T-helper 2 cell treated with Interferon-gamma antibody and Interleukin-4, amounts not matched to agents 5 μg/mL and 100 μg/mL, for 36 hours (primary cell): ENCODE data around the gene SLC2A9.

Experiments used
- DNase-seq: peaks from one replicate; pipeline ENCODE4 v3.0.0; 2021; ENCODE audit warnings: low spot score
- H3K27ac Mint-ChIP-seq: one replicate; pipeline ENCODE4 v1.8.0; 2021; ENCODE audit warnings: mild to moderate bottlenecking, mixed read lengths
- H3K27me3 Mint-ChIP-seq: one replicate; pipeline ENCODE4 v1.8.0; 2021; ENCODE audit warnings: low read depth, mixed read lengths
- H3K36me3 Mint-ChIP-seq: one replicate; pipeline ENCODE4 v1.8.0; 2021; ENCODE audit warnings: low read depth, mixed read lengths
- H3K4me1 Mint-ChIP-seq: one replicate; pipeline ENCODE4 v1.8.0; 2021; ENCODE audit warnings: low read depth, mixed read lengths
- H3K4me3 Mint-ChIP-seq: one replicate; pipeline ENCODE4 v1.8.0; 2022; ENCODE audit warnings: mild to moderate bottlenecking, moderate library complexity, mixed read lengths
- H3K9me3 Mint-ChIP-seq: one replicate; pipeline ENCODE4 v1.8.0; 2021; ENCODE audit warnings: mixed read lengths

SLC2A9 gene

DNA sequence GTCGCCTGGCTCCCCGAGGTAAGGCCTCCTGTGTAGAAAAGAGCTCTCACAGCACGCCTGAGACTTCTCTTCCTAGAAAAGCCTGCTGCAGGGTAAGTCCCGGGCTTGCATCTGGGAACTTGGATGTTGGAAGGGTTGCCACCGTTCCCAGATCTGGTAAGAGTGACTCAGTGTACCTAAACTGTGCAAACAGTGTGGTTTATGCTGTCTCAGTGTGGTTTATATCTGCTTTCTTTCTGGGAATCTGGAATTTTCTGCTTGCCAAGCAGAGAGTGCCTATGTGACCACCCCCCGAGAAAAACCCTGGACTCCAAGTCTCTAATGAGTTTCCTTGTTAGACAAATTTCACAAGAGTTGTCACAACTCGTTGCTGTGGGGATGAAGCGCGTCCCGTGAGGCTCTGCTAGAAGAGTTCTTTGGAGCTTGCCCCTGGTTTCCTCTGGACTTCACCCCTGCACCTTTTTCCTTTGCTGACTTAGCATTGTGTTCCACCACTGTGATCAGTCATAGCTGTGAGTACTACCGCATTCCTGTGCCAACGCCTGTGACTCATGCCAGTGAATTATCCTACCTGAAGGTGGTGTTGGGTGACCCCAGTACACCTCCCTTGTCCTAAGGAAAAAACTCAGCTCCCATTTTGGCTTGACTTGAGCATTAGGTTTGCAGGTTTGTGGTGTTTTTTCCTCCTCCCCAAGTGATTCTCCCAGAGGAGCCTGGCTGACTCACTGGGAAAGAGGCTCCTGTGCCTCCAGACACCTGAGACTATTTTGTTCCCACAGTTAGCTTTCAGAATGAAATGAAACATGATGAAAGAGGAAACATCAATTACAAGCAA is 14.5 kb downstream of the SLC2A9 start:
- no peaks in the 10 kb centered on the region for H3K9me3 Mint-ChIP-seq
- no peak overlapping the region for H3K4me3 Mint-ChIP-seq
- peaks cover 33% of the 10 kb centered on the region for H3K4me1 Mint-ChIP-seq
- H3K27ac Mint-ChIP-seq = no peak overlapping the region
- no peaks in the 10 kb centered on the region for H3K27me3 Mint-ChIP-seq
- H3K36me3 Mint-ChIP-seq = no peaks in the 10 kb centered on the region
- DNase-seq = no peak

DNA sequence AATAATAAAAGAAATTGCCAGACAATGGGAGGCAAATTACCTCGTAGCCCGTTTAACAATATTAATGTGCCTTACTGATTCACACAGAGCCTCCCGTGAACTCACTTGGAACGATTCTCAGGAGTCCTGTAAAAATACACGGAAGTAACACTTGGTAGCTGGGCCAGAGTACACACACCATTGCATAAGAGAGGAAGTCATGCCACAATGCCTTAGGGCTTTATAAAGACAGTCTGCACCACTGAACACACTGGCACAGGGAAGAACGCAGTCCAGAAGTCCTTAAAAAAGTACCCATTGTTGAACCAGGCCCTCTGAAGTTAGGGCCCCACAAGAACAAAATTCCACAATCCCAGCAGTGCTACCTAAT is 15.1 kb downstream of the SLC2A9 start:
- no peaks in the 10 kb centered on the region for H3K36me3 Mint-ChIP-seq
- H3K27me3 Mint-ChIP-seq = no peaks in the 10 kb centered on the region
- no peak overlapping the region for H3K4me3 Mint-ChIP-seq
- H3K27ac Mint-ChIP-seq = no peak overlapping the region
- H3K4me1 Mint-ChIP-seq = peaks cover 33% of the 10 kb centered on the region
- H3K9me3 Mint-ChIP-seq = no peaks in the 10 kb centered on the region
- DNase-seq = no peak

DNA sequence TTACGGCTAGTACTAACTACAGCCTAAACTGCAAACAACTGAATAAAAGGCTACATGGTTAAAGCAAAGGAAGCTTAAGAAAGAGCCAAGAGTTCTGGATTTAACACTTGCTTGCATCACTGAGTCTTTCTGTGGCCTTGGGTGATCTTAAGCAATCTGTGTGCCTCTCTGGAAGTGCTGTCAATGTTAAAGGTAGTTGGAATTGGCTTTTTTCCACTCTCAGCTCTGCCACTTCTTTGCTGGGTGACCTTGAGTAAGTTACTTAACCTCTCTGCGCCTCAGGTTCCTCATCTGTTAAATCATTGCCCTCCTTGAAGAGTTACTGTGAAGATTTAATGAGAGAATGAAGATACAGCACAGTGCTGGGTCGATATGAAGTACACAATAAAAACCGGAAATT is 15.7 kb downstream of the SLC2A9 start:
- Mint-ChIP-seq H3K27me3 (no peaks in the 10 kb centered on the region), H3K4me1 (peaks cover 36% of the 10 kb centered on the region), H3K4me3 (no peak overlapping the region), H3K9me3 (peaks cover 4% of the 10 kb centered on the region), H3K27ac (no peak overlapping the region), H3K36me3 (peaks cover 1% of the 10 kb centered on the region)
- no peak for DNase-seq

DNA sequence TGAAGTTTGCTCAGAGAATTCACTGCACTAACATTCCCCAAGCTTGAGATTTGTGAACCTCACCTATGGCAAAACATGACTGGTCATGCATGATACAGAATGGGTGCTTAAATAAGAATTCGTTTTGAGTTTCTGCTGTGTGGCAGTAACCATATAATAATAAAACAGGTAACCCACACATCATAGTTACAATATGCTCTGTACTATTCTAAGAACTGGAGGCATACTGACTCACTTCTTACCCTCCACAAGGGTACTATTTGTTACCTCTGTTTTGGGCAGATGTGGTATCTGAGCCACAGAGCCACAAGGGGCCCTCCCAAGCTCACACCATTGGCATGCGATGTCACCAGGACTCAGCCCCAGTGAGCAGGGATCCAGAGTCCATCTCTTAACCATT is 17.6 kb downstream of the SLC2A9 start:
- Mint-ChIP-seq H3K27ac (peak overlapping the region; percentile 27), H3K36me3 (peaks cover 1% of the 10 kb centered on the region), H3K4me3 (no peak overlapping the region)

DNA sequence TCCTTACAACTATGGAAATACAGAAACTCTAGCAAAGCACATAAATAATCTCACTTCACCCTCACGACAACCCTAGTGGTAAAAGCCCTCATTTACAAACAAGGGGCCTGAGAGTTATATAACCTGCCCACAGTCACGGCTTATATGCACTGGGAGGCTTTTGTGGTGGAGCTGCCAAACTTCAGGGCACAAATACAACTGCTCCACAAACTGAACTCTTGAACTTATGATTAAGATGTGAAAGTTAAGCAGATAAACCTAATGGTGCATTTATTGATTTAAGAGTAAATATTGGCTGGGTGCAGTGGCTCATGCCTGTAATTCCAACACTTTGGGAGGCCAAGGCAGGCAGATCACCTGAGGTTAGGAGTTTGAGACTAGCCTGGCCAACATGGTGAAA is 19.0 kb downstream of the SLC2A9 start:
- Mint-ChIP-seq H3K4me1 (peaks cover 43% of the 10 kb centered on the region), H3K27ac (no peak overlapping the region), H3K36me3 (peaks cover 1% of the 10 kb centered on the region), H3K9me3 (peaks cover 6% of the 10 kb centered on the region), H3K27me3 (no peaks in the 10 kb centered on the region), H3K4me3 (no peak overlapping the region)
- DNase-seq = no peak

More for the DNA sequence above, 17.6 kb downstream of the SLC2A9 start:
- H3K4me1 Mint-ChIP-seq = peaks cover 43% of the 10 kb centered on the region
- peak; percentile 56 for DNase-seq
- H3K9me3 Mint-ChIP-seq = peaks cover 6% of the 10 kb centered on the region
- H3K27me3 Mint-ChIP-seq = no peaks in the 10 kb centered on the region

DNA sequence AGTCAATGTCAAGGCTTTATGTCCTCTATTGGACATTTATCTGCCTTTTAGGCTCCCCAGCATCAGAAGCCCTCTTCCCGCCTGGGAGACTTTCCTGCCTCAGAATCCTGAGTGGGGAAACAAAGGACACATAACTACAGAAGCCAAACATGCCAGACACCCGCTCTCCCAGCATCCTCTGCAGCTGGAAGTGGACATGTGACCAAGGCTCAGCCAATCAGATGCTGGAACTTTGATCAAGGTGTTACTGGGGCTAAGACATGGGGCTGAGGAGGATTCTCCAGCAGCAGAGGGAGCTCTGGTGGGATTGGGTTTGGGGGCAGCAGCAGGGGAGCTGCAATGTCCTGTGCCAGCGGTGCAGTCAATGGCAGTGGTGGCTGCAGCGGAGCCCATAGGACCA is 19.5 kb downstream of the SLC2A9 start:
- no peak overlapping the region for H3K27ac Mint-ChIP-seq
- H3K4me3 Mint-ChIP-seq = no peak overlapping the region
- H3K4me1 Mint-ChIP-seq = peaks cover 41% of the 10 kb centered on the region
- DNase-seq = no peak
- peaks cover 6% of the 10 kb centered on the region for H3K9me3 Mint-ChIP-seq
- peaks cover 1% of the 10 kb centered on the region for H3K36me3 Mint-ChIP-seq
- H3K27me3 Mint-ChIP-seq = no peaks in the 10 kb centered on the region

DNA sequence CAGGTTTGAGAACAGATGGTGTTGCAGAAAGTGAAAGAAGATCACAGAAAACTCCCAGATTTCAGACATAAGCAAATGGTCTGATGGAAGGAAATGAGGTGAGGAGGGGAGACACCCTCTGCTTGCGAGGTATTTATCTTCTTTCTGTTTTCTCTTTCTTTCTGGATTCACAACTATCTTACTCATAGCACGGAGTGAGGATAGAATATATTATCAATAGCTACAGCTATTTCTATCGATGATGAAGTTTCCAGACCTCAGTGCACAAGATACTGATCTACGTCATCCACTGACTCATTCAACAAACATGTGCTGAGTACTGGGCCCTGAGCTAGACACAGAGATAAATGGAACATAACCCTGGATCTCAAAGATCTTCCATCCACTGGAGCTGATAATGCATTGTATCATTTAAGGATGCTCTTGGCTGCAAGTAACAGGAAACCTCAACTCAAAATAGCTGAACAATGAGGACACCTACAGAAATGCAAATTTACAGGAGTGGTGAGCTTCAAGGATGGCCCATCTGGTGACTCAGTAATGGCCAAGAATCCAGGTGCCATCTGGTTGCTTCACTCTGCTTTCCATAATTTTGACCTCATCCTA is 21.2 kb downstream of the SLC2A9 start:
- peaks cover 1% of the 10 kb centered on the region for H3K36me3 Mint-ChIP-seq
- DNase-seq = peak; percentile 27
- peaks cover 46% of the 10 kb centered on the region for H3K4me1 Mint-ChIP-seq
- peak overlapping the region; percentile 42 for H3K27ac Mint-ChIP-seq
- peaks cover 6% of the 10 kb centered on the region for H3K9me3 Mint-ChIP-seq
- no peaks in the 10 kb centered on the region for H3K27me3 Mint-ChIP-seq
- H3K4me3 Mint-ChIP-seq = peak overlapping the region; percentile 1

DNA sequence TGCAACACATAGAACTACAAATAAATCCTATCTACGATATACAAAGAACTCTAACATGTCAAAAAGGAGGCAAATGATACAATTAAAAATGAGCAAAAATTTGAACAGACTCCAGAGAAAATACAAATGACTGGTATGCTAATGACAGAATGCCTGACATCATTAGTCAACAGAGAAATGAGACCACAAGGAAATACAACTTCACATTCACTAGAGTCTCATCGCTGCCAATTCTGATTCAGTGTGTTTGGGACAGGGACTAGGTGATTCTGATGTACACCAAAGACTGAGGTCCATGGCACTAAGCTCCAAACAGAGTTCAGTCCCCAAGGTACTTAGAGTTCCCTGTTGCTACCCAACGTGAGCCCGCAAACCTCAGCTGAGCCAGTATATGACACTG is 23.4 kb downstream of the SLC2A9 start:
- Mint-ChIP-seq H3K27me3 (no peaks in the 10 kb centered on the region), H3K27ac (no peak overlapping the region), H3K4me3 (no peak overlapping the region), H3K9me3 (peaks cover 11% of the 10 kb centered on the region), H3K4me1 (peaks cover 43% of the 10 kb centered on the region), H3K36me3 (peaks cover 6% of the 10 kb centered on the region)
- DNase-seq = no peak

DNA sequence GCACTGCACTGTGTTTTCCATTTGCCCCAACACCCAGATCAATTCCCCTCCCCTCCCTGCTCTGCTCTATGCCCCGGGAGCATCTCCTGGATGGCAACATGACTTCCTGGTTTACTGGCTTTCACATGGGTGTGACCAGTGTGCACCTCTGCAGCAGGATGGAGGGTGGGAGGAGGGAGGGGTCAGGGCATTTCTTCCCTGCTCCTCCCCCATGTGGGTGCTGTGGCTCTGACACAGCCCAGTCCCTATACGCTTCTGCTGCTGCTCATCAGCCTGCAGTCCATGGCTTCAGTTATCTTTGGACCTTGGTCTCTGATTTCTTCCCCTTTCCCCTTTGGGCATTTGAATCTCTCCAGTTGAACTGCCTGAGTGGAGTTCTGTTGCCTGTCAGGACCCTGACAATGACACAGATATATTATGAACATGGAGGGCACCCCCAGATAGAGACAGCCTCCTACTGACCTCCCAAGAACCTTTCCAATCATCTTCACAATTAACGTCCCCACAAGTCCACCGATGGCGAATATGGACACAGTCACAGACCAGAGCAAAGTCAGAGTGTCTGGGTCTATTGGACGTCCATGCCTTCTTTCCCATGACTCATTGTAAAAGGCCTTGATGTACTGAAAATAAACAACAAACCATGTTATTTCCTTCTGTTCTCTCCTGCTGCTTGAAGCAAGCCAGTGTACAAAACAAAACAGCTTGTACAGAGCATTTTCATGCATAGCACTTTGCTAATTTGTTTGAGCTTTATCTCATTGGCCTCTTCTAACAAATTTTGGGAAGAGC is 24.8 kb downstream of the SLC2A9 start:
- Mint-ChIP-seq H3K4me3 (no peak overlapping the region), H3K9me3 (peaks cover 11% of the 10 kb centered on the region), H3K36me3 (peaks cover 6% of the 10 kb centered on the region), H3K27ac (no peak overlapping the region), H3K27me3 (no peaks in the 10 kb centered on the region), H3K4me1 (peaks cover 41% of the 10 kb centered on the region)
- no peak for DNase-seq

DNA sequence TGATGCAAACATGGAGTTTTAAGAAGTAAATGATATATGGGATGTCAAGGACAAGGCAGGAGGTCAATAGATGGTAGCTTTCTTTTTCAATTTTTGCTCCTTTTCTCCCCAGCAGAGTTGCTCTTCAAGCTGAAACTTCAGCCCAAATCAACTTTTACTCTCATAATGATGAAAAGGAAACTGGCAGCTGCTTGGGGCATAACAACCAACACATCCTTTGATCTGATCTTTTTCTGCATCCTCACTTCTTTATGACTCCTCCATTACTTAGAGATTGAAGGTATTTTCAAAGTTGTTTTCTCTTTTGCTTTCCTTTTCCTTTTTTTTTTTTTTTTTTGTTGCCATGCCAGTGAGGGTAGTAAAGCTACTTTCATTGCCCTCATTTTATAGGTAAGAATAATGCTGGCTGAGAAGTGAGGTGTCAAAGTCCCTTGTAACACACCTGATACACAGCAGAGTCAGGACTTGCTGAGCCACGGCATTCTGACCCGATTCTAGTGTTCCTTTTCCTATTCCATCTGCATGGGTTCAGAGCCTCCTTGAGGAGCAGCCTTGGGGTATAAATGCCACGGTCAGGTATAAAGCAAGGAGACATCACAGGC is 26.9 kb downstream of the SLC2A9 start:
- Mint-ChIP-seq H3K4me1 (peaks cover 24% of the 10 kb centered on the region), H3K9me3 (peaks cover 6% of the 10 kb centered on the region), H3K27me3 (no peaks in the 10 kb centered on the region), H3K27ac (peak overlapping the region; percentile 49), H3K36me3 (peaks cover 4% of the 10 kb centered on the region), H3K4me3 (no peak overlapping the region)
- DNase-seq = no peak

DNA sequence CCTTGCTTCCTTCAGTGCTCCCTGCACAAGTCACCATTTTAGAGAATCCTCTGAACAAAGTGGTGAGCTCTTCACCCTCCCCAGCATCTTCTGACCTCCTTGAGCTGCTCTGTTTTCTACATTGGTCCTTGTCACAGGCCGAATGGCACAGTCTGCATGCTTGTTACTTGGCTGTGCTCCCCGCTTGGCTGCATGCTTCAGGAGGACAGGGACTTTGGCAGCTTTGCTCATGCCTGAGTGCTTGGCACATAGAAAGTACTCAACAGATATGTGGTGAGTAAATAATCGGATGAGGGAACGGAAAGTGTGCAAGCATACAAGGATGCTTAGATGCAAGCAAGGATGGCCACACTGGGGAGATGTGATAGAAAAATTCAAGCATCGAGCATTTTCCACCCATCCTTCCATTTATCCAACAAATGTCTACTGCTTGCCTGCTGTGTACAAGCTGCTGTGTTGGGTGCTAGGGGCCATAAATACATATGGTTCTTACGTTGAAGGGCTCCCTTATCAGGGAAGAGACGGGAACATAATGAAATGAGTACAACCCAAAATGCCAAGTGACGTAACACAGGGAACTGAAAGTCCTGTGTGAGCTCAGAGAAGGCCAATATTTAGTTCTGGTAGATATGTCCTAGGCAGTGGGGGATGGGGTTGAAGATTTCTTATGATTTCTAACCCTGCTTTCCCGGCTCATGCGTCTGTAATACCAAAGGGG is 31.2 kb downstream of the SLC2A9 start:
- Mint-ChIP-seq H3K9me3 (peaks cover 6% of the 10 kb centered on the region), H3K4me3 (no peak overlapping the region), H3K4me1 (peaks cover 14% of the 10 kb centered on the region), H3K36me3 (peaks cover 4% of the 10 kb centered on the region), H3K27ac (no peak overlapping the region), H3K27me3 (no peaks in the 10 kb centered on the region)
- DNase-seq = no peak

DNA sequence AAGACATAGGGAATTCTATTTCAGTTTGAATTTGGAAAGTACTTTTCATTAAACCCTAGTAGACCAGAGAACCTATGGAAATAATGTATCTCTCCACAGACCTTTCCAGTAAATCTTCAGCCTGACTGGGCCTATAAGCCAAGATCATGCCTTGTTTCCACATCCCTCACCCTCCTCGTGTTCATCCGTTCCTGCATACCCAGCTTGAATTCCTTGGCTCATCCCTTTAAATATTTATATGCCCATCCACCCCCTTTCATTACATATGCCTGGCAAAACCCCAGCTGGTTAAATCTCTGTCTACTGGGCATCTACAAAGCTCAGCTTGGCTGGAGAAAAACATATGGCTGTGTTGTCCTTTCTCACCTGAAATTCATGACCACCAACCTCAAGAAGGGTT is 32.4 kb downstream of the SLC2A9 start:
- DNase-seq = no peak
- H3K27me3 Mint-ChIP-seq = no peaks in the 10 kb centered on the region
- H3K27ac Mint-ChIP-seq = no peak overlapping the region
- peaks cover 6% of the 10 kb centered on the region for H3K9me3 Mint-ChIP-seq
- no peak overlapping the region for H3K4me3 Mint-ChIP-seq
- peaks cover 4% of the 10 kb centered on the region for H3K36me3 Mint-ChIP-seq
- peaks cover 3% of the 10 kb centered on the region for H3K4me1 Mint-ChIP-seq

DNA sequence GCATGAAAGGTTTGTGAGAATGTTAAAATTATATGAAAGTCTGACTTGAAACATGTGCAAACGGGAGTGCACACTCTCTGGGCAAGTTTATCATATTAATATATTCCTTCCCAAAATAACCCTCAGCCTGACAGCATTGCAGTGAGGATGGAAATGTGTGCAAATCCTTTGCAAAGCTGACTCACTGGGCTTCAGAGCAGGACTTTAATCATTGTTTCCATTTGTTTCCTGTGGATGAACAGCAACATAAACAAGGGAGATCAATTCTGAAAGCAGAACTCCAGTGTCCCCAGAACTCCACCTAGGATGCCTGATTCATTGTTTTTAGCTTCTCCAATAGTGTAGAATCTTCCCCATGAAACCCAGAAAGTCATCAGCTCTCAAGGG is 32.9 kb downstream of the SLC2A9 start:
- Mint-ChIP-seq H3K4me3 (no peak overlapping the region), H3K9me3 (peaks cover 5% of the 10 kb centered on the region), H3K27ac (no peak overlapping the region), H3K27me3 (no peaks in the 10 kb centered on the region), H3K4me1 (no peaks in the 10 kb centered on the region), H3K36me3 (peaks cover 4% of the 10 kb centered on the region)
- no peak for DNase-seq
